OCI-LY3 (cell line): ENCODE measurements around the gene GLDN.

Source experiments
- H2AFZ ChIP-seq: fragments of 200-600, 300-600 bp; shearing (Covaris generic); 2 replicates; pipeline ENCODE4 v1.6.0; 2014; ENCODE audit warnings: antibody characterized with exemption, low read depth, low read length
- H3K27ac ChIP-seq: fragments of 200-600, 300-600 bp; sonication (generic); 2 replicates; pipeline ENCODE4 v1.5.1; 2014; ENCODE audit warnings: mild to moderate bottlenecking, low read length, moderate library complexity, mixed read lengths
- H3K27me3 ChIP-seq: fragments of 200-600, 300-600 bp; sonication (generic); 2 replicates; pipeline ENCODE4 v1.6.1; 2014; ENCODE audit warnings: low read depth, low read length, mixed read lengths
- H3K36me3 ChIP-seq: fragments of 200-600, 300-600 bp; sonication (generic); replicated peaks from 2 replicates; pipeline ENCODE3; 2014; ENCODE audit warnings: low read depth, low read length, mixed read lengths
- H3K4me1 ChIP-seq: fragments of 300-600, 200-600 bp; sonication (generic); 2 replicates; pipeline ENCODE4 v1.6.1; 2014; ENCODE audit warnings: low read length, mixed read lengths
- H3K4me2 ChIP-seq: fragments of 200-600, 300-600 bp; sonication (generic); 2 replicates; pipeline ENCODE4 v1.6.1; 2014; ENCODE audit warnings: low read length, mixed read lengths
- H3K4me3 ChIP-seq: fragments of 300-600, 200-600 bp; sonication (generic); 2 replicates; pipeline ENCODE4 v1.5.1; 2014; ENCODE audit warnings: antibody characterized with exemption, mild to moderate bottlenecking, low read length, moderate library complexity
- H3K79me2 ChIP-seq: fragments of 300-600, 200-600 bp; shearing (Covaris generic); 2 replicates; pipeline ENCODE4 v1.6.1; 2014; ENCODE audit warnings: mild to moderate bottlenecking, low read length, mixed read lengths
- H3K9ac ChIP-seq: fragments of 300-600, 200-600 bp; shearing (Covaris generic); 2 replicates; pipeline ENCODE4 v1.6.0; 2014; ENCODE audit warnings: mild to moderate bottlenecking, low read length, moderate library complexity
- H3K9me3 ChIP-seq: fragments of 200-600, 300-600 bp; shearing (Covaris generic); 2 replicates; pipeline ENCODE4 v1.6.1; 2014; ENCODE audit warnings: low read length, mixed read lengths; ENCODE audit not compliant: insufficient read depth
- H4K20me1 ChIP-seq: fragments of 200-600, 300-600 bp; sonication (generic); 2 replicates; pipeline ENCODE4 v1.6.1; 2016; ENCODE audit warnings: low read length, mixed read lengths; ENCODE audit not compliant: insufficient read depth
- CTCF ChIP-seq: fragments of 200-600, 300-600 bp; sonication (generic); IDR thresholded peaks from 2 replicates; pipeline ENCODE4 v1.5.1; 2014; ENCODE audit warnings: antibody characterized with exemption, low read length, low read depth
- EZH2phosphoT487 ChIP-seq: fragments of 200-600 bp; shearing (Covaris generic); IDR thresholded peaks from 2 replicates; pipeline ENCODE4 v1.6.1; 2018; ENCODE audit warnings: antibody characterized with exemption, mixed run types, low read depth

The GLDN gene

GRCh38 chr15:51368307-51368706, 26.9 kb downstream of the GLDN start:
- Histone ChIP-seq H3K36me3 (no peaks in the 10 kb centered on the region), H3K4me2 (no peak overlapping the region), H3K27me3 (peaks cover 5% of the 10 kb centered on the region; the same call in 1 of the 2 replicates), H3K9ac (no peak overlapping the region), H2AFZ (no peak overlapping the region), H4K20me1 (no peaks in the 10 kb centered on the region), H3K4me1 (peaks cover 6% of the 10 kb centered on the region; the same call in 1 of the 2 replicates), H3K79me2 (no peaks in the 10 kb centered on the region), H3K9me3 (no peaks in the 10 kb centered on the region), H3K27ac (no peak overlapping the region), H3K4me3 (no peak overlapping the region)
- TF ChIP-seq EZH2phosphoT487 (no peak), CTCF (no peak)

GRCh38 chr15:51368751-51369450, 27.4 kb downstream of the GLDN start:
- Histone ChIP-seq H3K36me3 (no peaks in the 10 kb centered on the region), H4K20me1 (no peaks in the 10 kb centered on the region), H3K4me3 (no peak overlapping the region), H3K9ac (no peak overlapping the region), H3K79me2 (no peaks in the 10 kb centered on the region), H3K4me1 (peaks cover 6% of the 10 kb centered on the region; the same call in 1 of the 2 replicates), H3K27ac (no peak overlapping the region), H3K9me3 (no peaks in the 10 kb centered on the region), H3K27me3 (peaks cover 3% of the 10 kb centered on the region; the same call in 1 of the 2 replicates), H3K4me2 (no peak overlapping the region), H2AFZ (no peak overlapping the region)
- TF ChIP-seq EZH2phosphoT487 (no peak), CTCF (no peak)

- peaks cover 9% of the 10 kb centered on the region; the same call in 1 of the 2 replicates for H3K4me1 ChIP-seq
- H3K27ac ChIP-seq = no peak overlapping the region
- no peaks in the 10 kb centered on the region for H4K20me1 ChIP-seq
- TF ChIP-seq EZH2phosphoT487 (no peak), CTCF (no peak)
- no peaks in the 10 kb centered on the region for H3K27me3 ChIP-seq
- H3K4me2 ChIP-seq = no peak overlapping the region
- H3K9ac ChIP-seq = no peak overlapping the region
- no peaks in the 10 kb centered on the region for H3K36me3 ChIP-seq
- H3K9me3 ChIP-seq = no peaks in the 10 kb centered on the region
- no peak overlapping the region for H2AFZ ChIP-seq
- no peaks in the 10 kb centered on the region for H3K79me2 ChIP-seq
- H3K4me3 ChIP-seq = no peak overlapping the region
Measured at GRCh38 chr15:51369451-51369761, 28.0 kb downstream of the GLDN start.

- TF ChIP-seq EZH2phosphoT487 = no peak
- TF ChIP-seq CTCF = no peak
- H3K9me3 ChIP-seq = no peaks in the 10 kb centered on the region
- H3K4me1 ChIP-seq = peaks cover 9% of the 10 kb centered on the region; the same call in 1 of the 2 replicates
- no peaks in the 10 kb centered on the region for H3K79me2 ChIP-seq
- no peaks in the 10 kb centered on the region for H3K27me3 ChIP-seq
- no peak overlapping the region for H3K4me2 ChIP-seq
- no peaks in the 10 kb centered on the region for H4K20me1 ChIP-seq
- no peaks in the 10 kb centered on the region for H3K36me3 ChIP-seq
- H3K9ac ChIP-seq = no peak overlapping the region
- H3K27ac ChIP-seq = no peak overlapping the region
- H3K4me3 ChIP-seq = no peak overlapping the region
- no peak overlapping the region for H2AFZ ChIP-seq
Measured at GRCh38 chr15:51371266-51371665, 29.8 kb downstream of the GLDN start.
